ENCODE results near the gene CNTNAP2.

GRCh38 chr7:147829016-147829415, 1712.4 kb downstream of the CNTNAP2 start:
- no peak for TF ChIP-seq CTCF (IDR thresholded peaks at IDR 0.05)
- TF ChIP-seq POLR2A (IDR thresholded peaks at IDR 0.05), result no peak
- no peak for TF ChIP-seq EP300 (IDR thresholded peaks at IDR 0.05)

Data from suprapubic skin (tissue), 3 donors.